GM23338 (cell line): Measurements from ENCODE around the gene LIF. TPM values are rescaled to one million over a fixed set of nuclear protein-coding genes. Genes with fewer than 3 reads are reported as not detected.

Experiments
- ATAC-seq: fragments of 200-7000 bp; cut with Tn5 transposase; 3 replicates; pipeline ENCODE4 v1.9.1; 2020
- DNase-seq: peaks from one replicate; pipeline ENCODE4 v3.0.0-alpha.2; 2015; ENCODE audit warnings: low spot score
- H2AFZ ChIP-seq: fragments of 200-600 bp; sonication (generic); 2 replicates; pipeline ENCODE4 v1.8.0; 2016; ENCODE audit warnings: antibody characterized with exemption, mild to moderate bottlenecking, moderate library complexity
- H3F3A ChIP-seq: fragments of 200-600 bp; sonication (generic); replicated peaks from 2 replicates; pipeline ENCODE4 v1.8.0; 2017; ENCODE audit warnings: antibody characterized with exemption, mixed run types, low read depth
- H3K27ac ChIP-seq: fragments of 200-600 bp; sonication (generic); 2 replicates; pipeline ENCODE4 v1.6.1; 2016; ENCODE audit warnings: low read depth
- H3K27me3 ChIP-seq: fragments of 200-600 bp; sonication (generic); 2 replicates; pipeline ENCODE4 v1.8.0; 2016; ENCODE audit warnings: mild to moderate bottlenecking, mixed run types, moderate library complexity; ENCODE audit not compliant: insufficient read depth
- H3K36me3 ChIP-seq: fragments of 200-600 bp; sonication (generic); 2 replicates; pipeline ENCODE4 v1.8.0; 2016; ENCODE audit warnings: mild to moderate bottlenecking; ENCODE audit not compliant: insufficient read depth
- H3K4me1 ChIP-seq: fragments of 200-600 bp; sonication (generic); 2 replicates; pipeline ENCODE4 v1.8.0; 2016; ENCODE audit warnings: mild to moderate bottlenecking, moderate library complexity; ENCODE audit not compliant: insufficient read depth
- H3K4me2 ChIP-seq: fragments of 200-600 bp; sonication (generic); 2 replicates; pipeline ENCODE4 v1.7.1; 2017; ENCODE audit warnings: mixed run types
- H3K4me3 ChIP-seq: fragments of 200-600 bp; sonication (generic); 2 replicates; pipeline ENCODE4 v1.6.1; 2016; ENCODE audit warnings: mixed run types
- H3K79me2 ChIP-seq: fragments of 200-600 bp; sonication (generic); replicated peaks from 2 replicates; pipeline ENCODE4 v1.8.0; 2017; ENCODE audit warnings: mild to moderate bottlenecking; ENCODE audit not compliant: insufficient read depth
- H3K9me2 ChIP-seq: fragments of 200-600 bp; sonication (generic); 2 replicates; pipeline ENCODE4 v1.8.0; 2017; ENCODE audit not compliant: insufficient read depth
- H4K20me1 ChIP-seq: fragments of 200-600 bp; sonication (generic); replicated peaks from 2 replicates; pipeline ENCODE4 v1.8.0; 2017; ENCODE audit warnings: mild to moderate bottlenecking; ENCODE audit not compliant: insufficient read depth
- H3K27ac Mint-ChIP-seq: 2 replicates; pipeline ENCODE4 v1.8.0; 2020; ENCODE audit warnings: inconsistent platforms, mild to moderate bottlenecking, moderate library complexity, mixed read lengths
- H3K27me3 Mint-ChIP-seq: 3 replicates; pipeline ENCODE4 v1.8.0; 2022; ENCODE audit warnings: low read depth, mild to moderate bottlenecking, moderate library complexity, mixed read lengths, inconsistent platforms; ENCODE audit not compliant: insufficient read depth, poor library complexity
- H3K36me3 Mint-ChIP-seq: 3 replicates; pipeline ENCODE4 v1.8.0; 2021; ENCODE audit warnings: low read depth, mild to moderate bottlenecking, inconsistent platforms, moderate library complexity, mixed read lengths
- H3K4me1 Mint-ChIP-seq: 3 replicates; pipeline ENCODE4 v1.8.0; 2020; ENCODE audit warnings: mild to moderate bottlenecking, inconsistent platforms, mixed read lengths
- H3K4me3 Mint-ChIP-seq: 3 replicates; pipeline ENCODE4 v1.8.0; 2021; ENCODE audit warnings: moderate library complexity, mild to moderate bottlenecking, inconsistent platforms, mixed read lengths
- H3K9me3 Mint-ChIP-seq: 3 replicates; pipeline ENCODE4 v1.8.0; 2020; ENCODE audit warnings: moderate library complexity, mild to moderate bottlenecking, inconsistent platforms, mixed read lengths
- CREB1 ChIP-seq: fragments of 250-450 bp; sonication (Bioruptor Pico); IDR thresholded peaks from 2 replicates; pipeline ENCODE4 v1.5.0; 2020; ENCODE audit warnings: low read depth, mild to moderate bottlenecking, moderate library complexity
- EZH2 ChIP-seq: fragments of 200-600 bp; sonication (generic); IDR thresholded peaks from one replicate; pipeline ENCODE4 v1.8.0; 2017; ENCODE audit warnings: antibody characterized with exemption, mild to moderate bottlenecking, low read depth; ENCODE audit not compliant: unreplicated experiment
- EZH2phosphoT487 ChIP-seq: fragments of 200-600 bp; sonication (generic); IDR thresholded peaks from one replicate; pipeline ENCODE4 v1.8.1; 2018; ENCODE audit warnings: antibody characterized with exemption; ENCODE audit not compliant: unreplicated experiment
- JUNB ChIP-seq: IDR thresholded peaks from one replicate; pipeline ENCODE4 v1.6.1; 2016; ENCODE audit warnings: antibody characterized with exemption; ENCODE audit not compliant: unreplicated experiment
- NANOG ChIP-seq: IDR thresholded peaks from 2 replicates; pipeline ENCODE4 v1.6.1; 2016; ENCODE audit warnings: antibody characterized with exemption, borderline replicate concordance
- POLR2AphosphoS5 ChIP-seq: IDR thresholded peaks from 2 replicates; pipeline ENCODE4 v1.6.1; 2016; ENCODE audit warnings: antibody characterized with exemption, low read depth
- REST ChIP-seq: IDR thresholded peaks from one replicate; pipeline ENCODE4 v1.6.1; 2018; ENCODE audit warnings: antibody characterized with exemption; ENCODE audit not compliant: unreplicated experiment
- STAT1 ChIP-seq: IDR thresholded peaks from one replicate; pipeline ENCODE4 v1.6.1; 2016; ENCODE audit warnings: antibody characterized with exemption; ENCODE audit not compliant: unreplicated experiment
- ZNF114 ChIP-seq: fragments of 250-450 bp; sonication (Bioruptor Pico); IDR thresholded peaks from 2 replicates; pipeline ENCODE4 v1.5.0; 2020; ENCODE audit warnings: mild to moderate bottlenecking, moderate library complexity
- ZNF331 ChIP-seq: fragments of 250-450 bp; sonication (Bioruptor Pico); IDR thresholded peaks from 2 replicates; pipeline ENCODE4 v1.5.0; 2020; ENCODE audit warnings: low read depth, mild to moderate bottlenecking, moderate library complexity
- polyA plus RNA-seq: library from polyadenylated mRNA; unstranded; fragments of >200 nt; fragmentation: Nextera tagmentation; extraction: Ambion mirVana; gene quantifications from 2 replicates; pipeline ENCODE4 v1.2.1, GENCODE V29; 2016
- total RNA-seq: library from RNA; depleted of rRNA; stranded (reverse); fragments of >200 nt; shearing (Covaris generic); gene quantifications from 2 replicates; pipeline ENCODE4 v1.2.3, GENCODE V29; 2014
- TF ChIP-seq, protein P1 (sequence below), 2 experiments: fragments of 200-600 bp in 1 of 2; sonication (generic) in 1 of 2; conservative IDR thresholded peaks; 2 replicates each; pipeline versions ENCODE4 v1.5.1 to v1.6.1; 2016 to 2017; ENCODE audit warnings: antibody characterized with exemption in 2 of 2, low read depth in 2 of 2, mild to moderate bottlenecking in 2 of 2, moderate library complexity in 1 of 2
- TF ChIP-seq, protein P2 (sequence below): IDR thresholded peaks from 2 replicates; pipeline ENCODE4 v1.6.1; 2016; ENCODE audit warnings: antibody characterized with exemption
- TF ChIP-seq, protein P3 (sequence below): fragments of 250-450 bp; sonication (Bioruptor Pico); IDR thresholded peaks from 2 replicates; pipeline ENCODE4 v1.5.0; 2020; ENCODE audit warnings: mild to moderate bottlenecking, moderate library complexity

The LIF gene
- total and polyA plus RNA-seq, 2 experiments from 2014 or later = 1.8 to 3.6 TPM

DNA sequence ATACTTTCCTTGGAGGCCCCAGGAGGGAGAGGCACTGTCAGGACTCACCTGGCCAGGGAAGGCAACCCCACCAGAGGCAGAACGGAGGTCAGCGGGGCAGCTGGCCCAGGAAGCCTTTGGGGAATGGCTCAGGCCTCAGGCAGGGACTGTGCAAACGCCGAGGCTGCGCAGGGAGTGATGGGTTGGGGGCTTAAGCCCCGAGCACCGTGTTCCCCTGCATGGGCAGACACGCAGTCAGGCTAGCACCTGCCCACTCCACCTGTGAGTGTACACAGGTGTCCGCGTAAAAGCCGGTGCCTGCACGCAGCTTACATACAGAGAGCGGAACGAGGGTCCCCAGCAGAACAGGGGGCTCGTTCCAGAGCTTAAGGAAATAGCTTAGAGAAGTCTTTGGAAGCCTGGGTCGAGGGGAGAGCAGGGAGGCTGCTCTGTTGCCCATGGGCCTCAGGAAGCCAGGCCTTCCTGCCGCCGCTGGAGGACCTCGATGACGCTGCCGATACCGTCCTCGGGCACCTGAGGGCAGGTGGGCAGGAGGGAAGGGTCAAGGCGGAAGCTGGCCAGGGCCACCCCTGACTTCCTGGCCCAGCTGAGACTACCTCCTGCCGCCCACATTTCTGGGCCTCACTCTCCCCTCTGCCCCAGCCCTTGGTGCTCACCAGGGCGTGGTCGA is 38.8 kb upstream of the LIF start:
- H3K4me1 ChIP-seq = peaks cover 9% of the 10 kb centered on the region; the same call in 1 of the 2 replicates
- Mint-ChIP-seq H3K27ac (no peak overlapping the region), H3K27me3 (peaks cover 24% of the 10 kb centered on the region), H3K4me3 (no peak overlapping the region), H3K36me3 (no peaks in the 10 kb centered on the region), H3K9me3 (no peaks in the 10 kb centered on the region), H3K4me1 (peaks cover 10% of the 10 kb centered on the region; the same call in 2 of the 3 replicates)
- H4K20me1 ChIP-seq = no peaks in the 10 kb centered on the region; the same call in 1 of the 2 replicates
- H3F3A ChIP-seq = peaks cover 11% of the 10 kb centered on the region
- TF ChIP-seq ZNF114 (CRISPR knock-in tag) (no peak), JUNB (no peak), CREB1 (CRISPR knock-in tag) (no peak), NANOG (no peak), EZH2phosphoT487 (no peak), POLR2AphosphoS5 (no peak), ZNF331 (CRISPR knock-in tag) (no peak), EZH2 (no peak), STAT1 (no peak), REST (no peak)
- TF ChIP-seq, protein P1, sequence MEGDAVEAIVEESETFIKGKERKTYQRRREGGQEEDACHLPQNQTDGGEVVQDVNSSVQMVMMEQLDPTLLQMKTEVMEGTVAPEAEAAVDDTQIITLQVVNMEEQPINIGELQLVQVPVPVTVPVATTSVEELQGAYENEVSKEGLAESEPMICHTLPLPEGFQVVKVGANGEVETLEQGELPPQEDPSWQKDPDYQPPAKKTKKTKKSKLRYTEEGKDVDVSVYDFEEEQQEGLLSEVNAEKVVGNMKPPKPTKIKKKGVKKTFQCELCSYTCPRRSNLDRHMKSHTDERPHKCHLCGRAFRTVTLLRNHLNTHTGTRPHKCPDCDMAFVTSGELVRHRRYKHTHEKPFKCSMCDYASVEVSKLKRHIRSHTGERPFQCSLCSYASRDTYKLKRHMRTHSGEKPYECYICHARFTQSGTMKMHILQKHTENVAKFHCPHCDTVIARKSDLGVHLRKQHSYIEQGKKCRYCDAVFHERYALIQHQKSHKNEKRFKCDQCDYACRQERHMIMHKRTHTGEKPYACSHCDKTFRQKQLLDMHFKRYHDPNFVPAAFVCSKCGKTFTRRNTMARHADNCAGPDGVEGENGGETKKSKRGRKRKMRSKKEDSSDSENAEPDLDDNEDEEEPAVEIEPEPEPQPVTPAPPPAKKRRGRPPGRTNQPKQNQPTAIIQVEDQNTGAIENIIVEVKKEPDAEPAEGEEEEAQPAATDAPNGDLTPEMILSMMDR (conservative IDR thresholded peaks at IDR 0.05; ENCODE audit: low read depth in 2 of 2) = no peak
- TF ChIP-seq, protein P2, sequence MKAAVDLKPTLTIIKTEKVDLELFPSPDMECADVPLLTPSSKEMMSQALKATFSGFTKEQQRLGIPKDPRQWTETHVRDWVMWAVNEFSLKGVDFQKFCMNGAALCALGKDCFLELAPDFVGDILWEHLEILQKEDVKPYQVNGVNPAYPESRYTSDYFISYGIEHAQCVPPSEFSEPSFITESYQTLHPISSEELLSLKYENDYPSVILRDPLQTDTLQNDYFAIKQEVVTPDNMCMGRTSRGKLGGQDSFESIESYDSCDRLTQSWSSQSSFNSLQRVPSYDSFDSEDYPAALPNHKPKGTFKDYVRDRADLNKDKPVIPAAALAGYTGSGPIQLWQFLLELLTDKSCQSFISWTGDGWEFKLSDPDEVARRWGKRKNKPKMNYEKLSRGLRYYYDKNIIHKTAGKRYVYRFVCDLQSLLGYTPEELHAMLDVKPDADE = no peak
- TF ChIP-seq, protein P3, sequence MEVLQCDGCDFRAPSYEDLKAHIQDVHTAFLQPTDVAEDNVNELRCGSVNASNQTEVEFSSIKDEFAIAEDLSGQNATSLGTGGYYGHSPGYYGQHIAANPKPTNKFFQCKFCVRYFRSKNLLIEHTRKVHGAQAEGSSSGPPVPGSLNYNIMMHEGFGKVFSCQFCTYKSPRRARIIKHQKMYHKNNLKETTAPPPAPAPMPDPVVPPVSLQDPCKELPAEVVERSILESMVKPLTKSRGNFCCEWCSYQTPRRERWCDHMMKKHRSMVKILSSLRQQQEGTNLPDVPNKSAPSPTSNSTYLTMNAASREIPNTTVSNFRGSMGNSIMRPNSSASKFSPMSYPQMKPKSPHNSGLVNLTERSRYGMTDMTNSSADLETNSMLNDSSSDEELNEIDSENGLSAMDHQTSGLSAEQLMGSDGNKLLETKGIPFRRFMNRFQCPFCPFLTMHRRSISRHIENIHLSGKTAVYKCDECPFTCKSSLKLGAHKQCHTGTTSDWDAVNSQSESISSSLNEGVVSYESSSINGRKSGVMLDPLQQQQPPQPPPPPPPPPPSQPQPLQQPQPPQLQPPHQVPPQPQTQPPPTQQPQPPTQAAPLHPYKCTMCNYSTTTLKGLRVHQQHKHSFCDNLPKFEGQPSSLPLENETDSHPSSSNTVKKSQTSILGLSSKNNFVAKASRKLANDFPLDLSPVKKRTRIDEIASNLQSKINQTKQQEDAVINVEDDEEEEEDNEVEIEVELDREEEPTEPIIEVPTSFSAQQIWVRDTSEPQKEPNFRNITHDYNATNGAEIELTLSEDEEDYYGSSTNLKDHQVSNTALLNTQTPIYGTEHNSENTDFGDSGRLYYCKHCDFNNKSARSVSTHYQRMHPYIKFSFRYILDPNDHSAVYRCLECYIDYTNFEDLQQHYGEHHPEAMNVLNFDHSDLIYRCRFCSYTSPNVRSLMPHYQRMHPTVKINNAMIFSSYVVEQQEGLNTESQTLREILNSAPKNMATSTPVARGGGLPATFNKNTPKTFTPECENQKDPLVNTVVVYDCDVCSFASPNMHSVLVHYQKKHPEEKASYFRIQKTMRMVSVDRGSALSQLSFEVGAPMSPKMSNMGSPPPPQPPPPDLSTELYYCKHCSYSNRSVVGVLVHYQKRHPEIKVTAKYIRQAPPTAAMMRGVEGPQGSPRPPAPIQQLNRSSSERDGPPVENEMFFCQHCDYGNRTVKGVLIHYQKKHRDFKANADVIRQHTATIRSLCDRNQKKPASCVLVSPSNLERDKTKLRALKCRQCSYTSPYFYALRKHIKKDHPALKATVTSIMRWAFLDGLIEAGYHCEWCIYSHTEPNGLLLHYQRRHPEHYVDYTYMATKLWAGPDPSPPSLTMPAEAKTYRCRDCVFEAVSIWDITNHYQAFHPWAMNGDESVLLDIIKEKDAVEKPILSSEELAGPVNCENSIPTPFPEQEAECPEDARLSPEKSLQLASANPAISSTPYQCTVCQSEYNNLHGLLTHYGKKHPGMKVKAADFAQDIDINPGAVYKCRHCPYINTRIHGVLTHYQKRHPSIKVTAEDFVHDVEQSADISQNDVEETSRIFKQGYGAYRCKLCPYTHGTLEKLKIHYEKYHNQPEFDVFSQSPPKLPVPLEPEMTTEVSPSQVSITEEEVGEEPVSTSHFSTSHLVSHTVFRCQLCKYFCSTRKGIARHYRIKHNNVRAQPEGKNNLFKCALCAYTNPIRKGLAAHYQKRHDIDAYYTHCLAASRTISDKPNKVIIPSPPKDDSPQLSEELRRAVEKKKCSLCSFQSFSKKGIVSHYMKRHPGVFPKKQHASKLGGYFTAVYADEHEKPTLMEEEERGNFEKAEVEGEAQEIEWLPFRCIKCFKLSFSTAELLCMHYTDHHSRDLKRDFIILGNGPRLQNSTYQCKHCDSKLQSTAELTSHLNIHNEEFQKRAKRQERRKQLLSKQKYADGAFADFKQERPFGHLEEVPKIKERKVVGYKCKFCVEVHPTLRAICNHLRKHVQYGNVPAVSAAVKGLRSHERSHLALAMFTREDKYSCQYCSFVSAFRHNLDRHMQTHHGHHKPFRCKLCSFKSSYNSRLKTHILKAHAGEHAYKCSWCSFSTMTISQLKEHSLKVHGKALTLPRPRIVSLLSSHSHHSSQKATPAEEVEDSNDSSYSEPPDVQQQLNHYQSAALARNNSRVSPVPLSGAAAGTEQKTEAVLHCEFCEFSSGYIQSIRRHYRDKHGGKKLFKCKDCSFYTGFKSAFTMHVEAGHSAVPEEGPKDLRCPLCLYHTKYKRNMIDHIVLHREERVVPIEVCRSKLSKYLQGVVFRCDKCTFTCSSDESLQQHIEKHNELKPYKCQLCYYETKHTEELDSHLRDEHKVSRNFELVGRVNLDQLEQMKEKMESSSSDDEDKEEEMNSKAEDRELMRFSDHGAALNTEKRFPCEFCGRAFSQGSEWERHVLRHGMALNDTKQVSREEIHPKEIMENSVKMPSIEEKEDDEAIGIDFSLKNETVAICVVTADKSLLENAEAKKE (CRISPR knock-in tag) = no peak
- H3K27ac ChIP-seq = no peak overlapping the region
- DNase-seq (no peak), ATAC-seq (no peak)
- H2AFZ ChIP-seq = no peak overlapping the region
- no peaks in the 10 kb centered on the region for H3K79me2 ChIP-seq
- no peaks in the 10 kb centered on the region for H3K9me2 ChIP-seq
- no peak overlapping the region for H3K4me3 ChIP-seq
- H3K27me3 ChIP-seq = peaks cover 7% of the 10 kb centered on the region; the same call in 1 of the 2 replicates
- H3K4me2 ChIP-seq = no peak overlapping the region
- H3K36me3 ChIP-seq = no peaks in the 10 kb centered on the region
